K562 (cell line): Measurements from ENCODE around the gene PPP1R14C. TPM values are rescaled to one million over a fixed set of nuclear protein-coding genes. Genes with fewer than 3 reads are reported as not detected.

Experiments
- BRD4 ChIP-seq: fragments of 200-600 bp; sonication (generic); IDR thresholded peaks from 2 replicates; pipeline ENCODE4 v1.6.1; 2017; ENCODE audit warnings: inconsistent platforms
- CBX8 ChIP-seq: fragments of 200-600 bp; sonication (generic); IDR thresholded peaks from 2 replicates; pipeline ENCODE4 v1.6.1; 2012; ENCODE audit warnings: borderline replicate concordance, mixed run types, low read depth, mild to moderate bottlenecking, moderate library complexity, mixed read lengths, low read length, control low read depth, inconsistent platforms; ENCODE audit not compliant: poor library complexity, severe bottlenecking; ENCODE audit errors: extremely low read depth
- CHD4 ChIP-seq: fragments of 200-600 bp; sonication (generic); IDR thresholded peaks from 3 replicates; pipeline ENCODE4 v1.6.1; 2012; ENCODE audit warnings: low read depth, mild to moderate bottlenecking, mixed read lengths, low read length, inconsistent platforms; ENCODE audit not compliant: insufficient read depth, insufficient replicate concordance, poor library complexity, severe bottlenecking
- IFI16 ChIP-seq: fragments of 250-450 bp; sonication (Bioruptor Pico); IDR thresholded peaks from 2 replicates; pipeline ENCODE4 v2.1.2; 2022; ENCODE audit warnings: mild to moderate bottlenecking, inconsistent platforms
- MAFF ChIP-seq: IDR thresholded peaks from 2 replicates; pipeline ENCODE4 v1.6.1; 2012; ENCODE audit warnings: low read length, improper control_type of control experiment
- NEUROD1 ChIP-seq: fragments of 150-350 bp; IDR thresholded peaks from 2 replicates; pipeline ENCODE4 v1.6.1; 2014; ENCODE audit warnings: borderline replicate concordance, low read length, low read depth; ENCODE audit not compliant: partially characterized antibody
- SPI1 ChIP-seq: IDR thresholded peaks from 2 replicates; pipeline ENCODE4 v1.6.1; 2011; ENCODE audit warnings: low read depth, low read length, control low read depth, borderline replicate concordance
- SREBF2 ChIP-seq: sonication (generic); formaldehyde crosslinking; IDR thresholded peaks from 2 replicates; pipeline ENCODE4 v1.4.0; 2020; ENCODE audit warnings: mild to moderate bottlenecking, missing genetic modification reagents
- TAF1 ChIP-seq: IDR thresholded peaks from 2 replicates; pipeline ENCODE4 v1.6.1; 2011; ENCODE audit warnings: mild to moderate bottlenecking, low read length, moderate library complexity; ENCODE audit not compliant: insufficient read depth, control insufficient read depth, severe bottlenecking; ENCODE audit errors: extremely low read depth
- ZNF589 ChIP-seq: fragments of 200-800 bp; sonication (Bioruptor generic); IDR thresholded peaks from 2 replicates; pipeline ENCODE4 v1.6.1; 2016; ENCODE audit warnings: low read depth, missing genetic modification characterization, missing compliant biosample characterization
- polyA plus RNA-seq, 8 experiments: library from polyadenylated mRNA; depleted of rRNA in 4 of 8; stranded (reverse) in 5 of 8; unstranded in 3 of 8; fragments of >200 nt; fragmentation: Nextera tagmentation in 2 of 8; fragmentation: Illumina TruSeq in 1 of 8; extraction: Ambion mirVana in 2 of 8; extraction: Trizol in 1 of 8; gene quantifications; 2 replicates each; pipeline versions ENCODE4 v1.2.1 to v1.2.3, GENCODE V29; 2011 to 2014; ENCODE audit warnings: inconsistent platforms in 1 of 8, missing spikeins in 1 of 8
- total RNA-seq, 7 experiments: library from RNA; depleted of rRNA in 6 of 7; stranded (reverse); fragments of >200 nt in 6 of 7; fragmentation: Illumina TruSeq in 2 of 7; extraction: Trizol in 2 of 7; gene quantifications; 2 replicates each; pipeline versions ENCODE4 v1.2.1 to v1.2.3, GENCODE V29; 2011 to 2021; ENCODE audit warnings: low replicate concordance in 1 of 7
- TF ChIP-seq, protein P1 (sequence below): fragments of 250-450 bp; sonication (Bioruptor Pico); IDR thresholded peaks from 2 replicates; pipeline ENCODE4 v1.8.0; 2022; ENCODE audit warnings: moderate library complexity, mild to moderate bottlenecking, inconsistent platforms
- TF ChIP-seq, protein P2 (sequence below), 2 experiments: fragments of 450-650 bp in 1 of 2; sonication (generic) in 1 of 2; formaldehyde crosslinking; conservative IDR thresholded peaks; 2 replicates each; pipeline versions ENCODE4 v1.4.0 to v1.8.1; 2020 to 2022; ENCODE audit warnings: mild to moderate bottlenecking in 1 of 2, missing genetic modification reagents in 1 of 2
- TF ChIP-seq, protein P3 (sequence below): fragments of 250-450 bp; sonication (Bioruptor Pico); IDR thresholded peaks from 2 replicates; pipeline ENCODE4 v1.5.0; 2022; ENCODE audit warnings: mild to moderate bottlenecking
- TF ChIP-seq, protein P4 (sequence below): fragments of 250-450 bp; sonication (Bioruptor Pico); IDR thresholded peaks from 2 replicates; pipeline ENCODE4 v1.8.0; 2021; ENCODE audit warnings: moderate library complexity, mild to moderate bottlenecking, inconsistent platforms

Gene PPP1R14C
- total and polyA plus RNA-seq, 9 of the 15 experiments (the other 6 are each of a cell fraction or from before 2014, with no cell fraction given), result 4.5 to 16.6 (median 11.9) TPM

DNA sequence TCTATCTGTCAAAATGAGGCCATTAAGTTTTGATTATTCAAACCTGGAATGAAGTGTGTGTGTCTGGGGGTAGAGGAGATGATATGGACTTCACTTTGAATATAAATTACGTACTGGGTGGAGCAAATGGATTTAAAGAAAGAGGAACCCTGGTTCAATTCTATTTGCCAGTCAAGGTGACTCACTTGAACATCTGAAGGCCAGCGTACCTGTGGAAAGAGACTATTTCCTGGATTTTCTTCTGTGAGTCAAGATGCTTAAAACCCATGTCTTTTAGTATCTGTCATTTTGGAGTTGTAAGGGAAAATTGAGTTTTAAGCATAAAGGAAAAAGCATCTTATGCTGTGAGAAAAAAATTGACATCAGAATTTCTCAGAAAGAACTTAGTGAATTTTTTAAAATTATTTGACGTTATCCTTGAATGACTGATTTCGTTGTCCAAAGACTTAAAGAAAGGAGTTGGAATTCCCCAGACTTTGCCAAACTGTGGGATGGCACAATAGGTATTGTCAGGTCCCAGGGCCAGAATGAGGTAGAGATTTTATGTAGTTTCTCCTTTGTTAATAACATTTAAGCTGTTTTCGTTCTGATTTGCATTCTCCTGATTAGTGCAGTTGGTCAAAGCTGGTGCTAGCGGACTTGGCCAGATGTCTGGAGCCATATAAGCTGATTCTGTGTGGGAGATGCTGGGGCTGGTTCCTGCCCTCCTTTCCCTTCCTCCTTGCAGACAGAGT is 2.4 kb upstream of the PPP1R14C start (continued):
- TF ChIP-seq, protein P1, sequence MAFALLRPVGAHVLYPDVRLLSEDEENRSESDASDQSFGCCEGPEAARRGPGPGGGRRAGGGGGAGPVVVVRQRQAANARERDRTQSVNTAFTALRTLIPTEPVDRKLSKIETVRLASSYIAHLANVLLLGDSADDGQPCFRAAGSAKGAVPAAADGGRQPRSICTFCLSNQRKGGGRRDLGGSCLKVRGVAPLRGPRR, result no peak
- TF ChIP-seq, protein P2, sequence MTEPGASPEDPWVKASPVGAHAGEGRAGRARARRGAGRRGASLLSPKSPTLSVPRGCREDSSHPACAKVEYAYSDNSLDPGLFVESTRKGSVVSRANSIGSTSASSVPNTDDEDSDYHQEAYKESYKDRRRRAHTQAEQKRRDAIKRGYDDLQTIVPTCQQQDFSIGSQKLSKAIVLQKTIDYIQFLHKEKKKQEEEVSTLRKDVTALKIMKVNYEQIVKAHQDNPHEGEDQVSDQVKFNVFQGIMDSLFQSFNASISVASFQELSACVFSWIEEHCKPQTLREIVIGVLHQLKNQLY (CRISPR knock-in tag; conservative IDR thresholded peaks at IDR 0.05), result no peak
- no peak for TF ChIP-seq SREBF2 (CRISPR knock-in tag)
- no peak for TF ChIP-seq NEUROD1
- TF ChIP-seq ZNF589, result no peak
- TF ChIP-seq IFI16, result no peak
- 0 out of 2 replicates have a peak, but pooled peaks have one; percentile 27 for TF ChIP-seq SPI1
- no peak for TF ChIP-seq CHD4
- TF ChIP-seq, protein P3, sequence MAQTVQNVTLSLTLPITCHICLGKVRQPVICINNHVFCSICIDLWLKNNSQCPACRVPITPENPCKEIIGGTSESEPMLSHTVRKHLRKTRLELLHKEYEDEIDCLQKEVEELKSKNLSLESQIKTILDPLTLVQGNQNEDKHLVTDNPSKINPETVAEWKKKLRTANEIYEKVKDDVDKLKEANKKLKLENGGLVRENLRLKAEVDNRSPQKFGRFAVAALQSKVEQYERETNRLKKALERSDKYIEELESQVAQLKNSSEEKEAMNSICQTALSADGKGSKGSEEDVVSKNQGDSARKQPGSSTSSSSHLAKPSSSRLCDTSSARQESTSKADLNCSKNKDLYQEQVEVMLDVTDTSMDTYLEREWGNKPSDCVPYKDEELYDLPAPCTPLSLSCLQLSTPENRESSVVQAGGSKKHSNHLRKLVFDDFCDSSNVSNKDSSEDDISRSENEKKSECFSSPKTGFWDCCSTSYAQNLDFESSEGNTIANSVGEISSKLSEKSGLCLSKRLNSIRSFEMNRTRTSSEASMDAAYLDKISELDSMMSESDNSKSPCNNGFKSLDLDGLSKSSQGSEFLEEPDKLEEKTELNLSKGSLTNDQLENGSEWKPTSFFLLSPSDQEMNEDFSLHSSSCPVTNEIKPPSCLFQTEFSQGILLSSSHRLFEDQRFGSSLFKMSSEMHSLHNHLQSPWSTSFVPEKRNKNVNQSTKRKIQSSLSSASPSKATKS (CRISPR knock-in tag), result no peak
- TF ChIP-seq TAF1, result no peak
- peak; percentile 82 for TF ChIP-seq CBX8
- TF ChIP-seq BRD4, result no peak
- TF ChIP-seq, protein P4, sequence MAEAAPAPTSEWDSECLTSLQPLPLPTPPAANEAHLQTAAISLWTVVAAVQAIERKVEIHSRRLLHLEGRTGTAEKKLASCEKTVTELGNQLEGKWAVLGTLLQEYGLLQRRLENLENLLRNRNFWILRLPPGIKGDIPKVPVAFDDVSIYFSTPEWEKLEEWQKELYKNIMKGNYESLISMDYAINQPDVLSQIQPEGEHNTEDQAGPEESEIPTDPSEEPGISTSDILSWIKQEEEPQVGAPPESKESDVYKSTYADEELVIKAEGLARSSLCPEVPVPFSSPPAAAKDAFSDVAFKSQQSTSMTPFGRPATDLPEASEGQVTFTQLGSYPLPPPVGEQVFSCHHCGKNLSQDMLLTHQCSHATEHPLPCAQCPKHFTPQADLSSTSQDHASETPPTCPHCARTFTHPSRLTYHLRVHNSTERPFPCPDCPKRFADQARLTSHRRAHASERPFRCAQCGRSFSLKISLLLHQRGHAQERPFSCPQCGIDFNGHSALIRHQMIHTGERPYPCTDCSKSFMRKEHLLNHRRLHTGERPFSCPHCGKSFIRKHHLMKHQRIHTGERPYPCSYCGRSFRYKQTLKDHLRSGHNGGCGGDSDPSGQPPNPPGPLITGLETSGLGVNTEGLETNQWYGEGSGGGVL (CRISPR knock-in tag), result no peak
- no peak for TF ChIP-seq MAFF
